Right lung (tissue), 5 donors: Measurements from ENCODE around the gene L3MBTL2. TPM values are rescaled to one million over a fixed set of nuclear protein-coding genes. Genes with fewer than 3 reads are reported as not detected.
"Not testable (repeated sequence)": the region's sequence is repeated elsewhere in the genome, so short reads cannot be mapped to it uniquely, and the experiment has no call there.

Experiments
- DNase-seq, 2 donors: peaks; one replicate each; pipeline ENCODE4 v3.0.0-alpha.2; 2013
- polyA plus RNA-seq, 5 donors: library from polyadenylated mRNA; unstranded; fragments of 120-200 nt; gene quantifications; one replicate each; pipeline versions ENCODE4 v1.2.1 to v1.2.3, GENCODE V29; 2013; ENCODE audit warnings: inconsistent platforms in 1 of 5, low replicate concordance in 1 of 5; ENCODE audit not compliant: insufficient read length in 5 of 5, insufficient read depth in 1 of 5

The L3MBTL2 gene
- polyA plus RNA-seq, 5 donors, result 19.9 to 25.6 (median 23.9) TPM

GRCh38 chr22:41240377-41241132 is 35.4 kb downstream of the L3MBTL2 start, which contains the start of gene CHADL:
TSS of gene CHADL (minus strand) at chr22:41240931. CDS start at chr22:41240881, 50 bp downstream.
- no peak for DNase-seq

DNA sequence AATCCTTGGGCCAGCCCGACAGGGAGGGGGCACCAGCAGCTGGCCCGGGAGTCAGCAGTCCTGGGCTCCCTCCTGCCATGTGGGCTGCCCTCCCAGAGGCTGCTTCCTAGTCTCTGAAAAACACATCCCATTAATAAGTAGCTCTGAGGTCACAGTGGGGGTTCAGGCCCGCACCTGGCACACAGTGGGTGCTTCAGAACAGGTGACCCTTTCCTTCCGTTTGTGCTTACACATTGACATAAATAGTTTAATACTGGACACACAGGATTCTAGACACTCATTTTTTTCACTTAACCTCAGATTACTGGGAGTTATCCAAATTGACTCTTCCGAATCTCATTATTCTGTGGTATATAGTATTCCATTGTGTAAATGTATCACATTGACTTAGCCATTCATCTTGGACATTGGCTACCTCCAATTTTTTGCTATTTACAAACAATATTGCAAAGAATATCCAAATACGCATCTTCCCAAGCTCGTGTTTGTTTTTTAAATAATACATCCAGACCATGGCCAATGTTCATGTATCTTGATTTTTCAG is 36.1 kb downstream of the L3MBTL2 start:
- no peak for DNase-seq

DNA sequence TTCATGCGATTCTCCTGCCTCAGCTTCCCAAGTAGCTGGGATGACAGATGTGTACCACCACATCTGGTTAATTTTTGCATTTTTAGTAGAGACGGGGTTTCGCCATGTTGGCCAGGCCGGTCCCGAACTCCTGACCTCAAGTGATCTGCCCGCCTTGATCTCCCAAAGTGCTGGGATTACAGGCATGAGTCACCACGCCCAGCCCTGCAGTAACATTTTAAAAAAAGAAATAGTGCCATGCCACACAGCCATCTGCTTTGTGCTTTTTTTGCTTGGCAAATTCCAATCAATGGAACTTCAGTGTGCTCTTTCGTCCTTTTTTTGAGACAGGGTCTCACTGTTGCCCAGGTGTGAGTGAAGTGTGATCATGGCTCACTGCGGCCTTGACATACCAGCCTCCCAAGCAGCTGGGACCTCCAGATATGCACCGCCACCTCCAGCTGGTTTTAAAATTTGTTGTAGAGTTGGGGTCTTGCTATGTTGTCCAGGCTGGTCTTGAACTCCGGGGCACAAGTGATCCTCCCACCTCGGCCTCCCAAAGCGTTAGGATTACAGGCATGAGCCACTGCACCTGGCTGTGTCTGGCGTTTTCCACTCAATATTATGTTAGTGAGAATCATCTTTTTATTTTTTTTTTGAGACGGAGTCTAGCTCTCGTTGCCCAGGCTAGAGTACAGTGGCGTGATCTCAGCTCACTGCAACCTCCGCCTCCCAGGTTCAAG is 37.4 kb downstream of the L3MBTL2 start:
- DNase-seq, result no peak

DNA sequence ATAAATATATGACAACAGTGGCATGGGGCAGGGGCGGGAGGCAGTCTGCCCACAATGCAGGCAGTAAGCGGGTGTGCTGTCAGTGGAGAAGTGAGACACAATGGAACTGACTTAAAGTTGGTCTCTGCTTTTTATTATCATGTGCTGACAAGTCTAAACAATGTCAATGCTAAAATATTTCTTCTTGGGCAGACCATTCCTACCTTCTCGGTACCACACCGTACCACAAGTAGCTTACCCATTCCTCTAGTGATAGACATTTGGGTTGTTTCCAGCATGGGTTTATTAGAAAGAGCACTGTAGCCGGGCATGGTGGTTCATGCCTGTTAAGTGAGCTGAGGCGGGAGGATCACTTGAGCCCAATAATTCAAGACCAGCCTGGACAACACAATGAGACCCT is 38.2 kb downstream of the L3MBTL2 start:
- no peak for DNase-seq

DNA sequence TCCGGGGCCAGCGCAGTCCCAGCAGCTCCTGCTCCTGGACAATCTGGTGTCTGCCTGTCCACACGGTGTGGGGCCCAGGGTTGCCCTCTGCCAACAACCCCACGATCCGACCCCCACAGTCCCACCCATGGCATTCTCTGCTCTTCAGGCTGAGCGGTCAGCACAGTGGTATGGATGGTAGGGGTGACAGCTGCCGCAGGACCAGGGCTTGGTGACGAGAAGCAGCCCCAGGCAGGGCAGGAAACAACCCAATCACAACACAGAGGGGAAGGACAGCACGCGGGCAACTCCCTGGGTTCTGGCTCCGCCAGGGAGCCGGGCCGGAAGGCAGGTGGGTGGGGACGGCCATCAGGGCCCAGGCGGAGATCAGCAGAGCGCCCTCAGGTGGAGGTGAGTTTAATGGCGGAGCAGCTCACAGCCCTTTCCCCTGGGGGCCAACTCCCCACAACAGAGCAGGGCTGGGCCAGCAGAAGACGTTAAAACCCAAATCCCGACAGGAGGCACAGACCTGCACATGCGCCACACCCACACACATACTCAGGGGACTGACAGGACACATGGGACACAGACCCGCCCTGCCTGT is 40.9 kb downstream of the L3MBTL2 start:
- no peak for DNase-seq

GRCh38 chr22:41247703-41248102 is 42.6 kb downstream of the L3MBTL2 start:
- DNase-seq, result no peak

DNA sequence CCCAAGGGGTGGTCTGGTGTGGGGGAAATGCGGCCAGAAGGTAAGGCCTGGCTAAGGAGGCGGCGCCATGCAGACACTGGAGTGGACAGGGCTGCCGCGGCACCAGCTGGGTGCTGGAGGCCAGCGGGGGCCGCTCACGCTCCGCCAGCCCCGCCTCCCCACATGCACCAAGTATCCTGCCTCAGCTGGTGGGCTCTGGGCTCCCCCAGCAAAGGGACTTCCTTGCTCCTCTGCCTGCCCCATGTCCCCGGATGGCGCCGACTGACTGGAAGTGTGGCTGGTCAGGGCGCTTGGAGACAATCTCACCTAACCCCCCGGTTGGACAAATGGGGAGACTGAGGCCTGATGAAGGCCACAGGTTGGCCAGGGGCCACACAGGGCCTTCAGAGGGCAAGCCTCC is 43.2 kb downstream of the L3MBTL2 start:
- DNase-seq, result no peak

DNA sequence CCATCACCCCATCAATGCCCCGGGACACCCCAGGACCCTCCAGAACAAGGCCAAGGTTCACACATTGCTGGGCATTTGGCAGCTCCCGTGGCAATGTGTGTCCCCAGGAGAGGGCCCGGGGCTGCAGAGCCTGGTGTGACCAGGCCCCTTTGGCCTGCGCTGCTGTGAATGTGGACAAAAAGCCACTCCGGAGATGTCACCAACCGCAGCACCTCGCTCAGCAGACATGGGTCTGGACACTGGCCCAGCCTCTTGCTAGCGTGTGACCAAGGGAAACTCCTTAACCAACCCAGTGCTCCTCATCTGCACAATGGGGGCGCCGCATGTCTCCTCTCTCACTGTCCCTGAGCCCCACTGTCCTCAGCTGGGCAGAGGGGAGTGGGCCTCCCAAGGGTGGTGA is 43.6 kb downstream of the L3MBTL2 start:
- no peak for DNase-seq

GRCh38 chr22:41249442-41249841 is 44.3 kb downstream of the L3MBTL2 start:
- DNase-seq, result no peak

DNA sequence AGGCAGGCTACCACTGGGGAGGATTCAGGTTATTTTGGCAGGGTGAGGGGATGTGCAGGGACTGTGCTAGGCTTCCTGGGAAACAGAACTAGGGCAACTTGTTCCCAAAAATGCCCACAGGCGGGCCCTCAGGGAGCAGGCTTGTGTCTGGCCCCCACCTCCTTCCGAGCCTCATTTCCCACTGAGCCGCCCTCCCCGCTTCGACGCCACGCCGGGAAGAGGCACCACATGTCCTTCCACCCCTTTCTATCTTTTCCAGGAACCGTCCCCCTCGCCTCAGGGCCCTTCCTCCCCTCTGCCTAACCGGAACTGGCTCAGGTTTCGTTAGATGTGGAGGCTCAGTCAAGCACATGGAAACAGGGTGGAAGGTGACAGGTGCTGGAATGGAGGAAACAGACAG is 45.0 kb downstream of the L3MBTL2 start:
- DNase-seq, result no peak

DNA sequence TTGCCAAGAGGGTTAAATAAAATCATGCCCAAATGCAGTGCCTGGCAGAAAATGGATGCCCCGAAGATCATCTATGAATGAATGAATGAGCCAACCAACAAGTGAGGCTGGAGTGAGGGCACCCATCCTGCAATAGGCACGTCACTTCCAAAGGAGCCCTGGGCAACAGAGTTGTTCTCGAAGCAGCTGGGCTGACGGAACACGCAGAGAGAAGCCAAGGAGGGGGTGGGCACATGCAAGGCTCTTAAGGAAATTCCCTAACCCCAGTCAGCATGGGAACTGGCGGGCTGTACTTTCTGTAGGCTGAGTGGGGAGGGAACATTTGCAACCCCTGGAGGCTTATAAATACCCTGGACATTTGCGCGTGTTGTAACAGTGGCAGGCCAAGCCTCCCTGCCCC is 47.3 kb downstream of the L3MBTL2 start:
- DNase-seq, result no peak

GRCh38 chr22:41254230-41254629 is 49.1 kb downstream of the L3MBTL2 start:
- DNase-seq, result no peak

- DNase-seq, result no peak
Measured at GRCh38 chr22:41256254-41257253, 51.4 kb downstream of the L3MBTL2 start.

DNA sequence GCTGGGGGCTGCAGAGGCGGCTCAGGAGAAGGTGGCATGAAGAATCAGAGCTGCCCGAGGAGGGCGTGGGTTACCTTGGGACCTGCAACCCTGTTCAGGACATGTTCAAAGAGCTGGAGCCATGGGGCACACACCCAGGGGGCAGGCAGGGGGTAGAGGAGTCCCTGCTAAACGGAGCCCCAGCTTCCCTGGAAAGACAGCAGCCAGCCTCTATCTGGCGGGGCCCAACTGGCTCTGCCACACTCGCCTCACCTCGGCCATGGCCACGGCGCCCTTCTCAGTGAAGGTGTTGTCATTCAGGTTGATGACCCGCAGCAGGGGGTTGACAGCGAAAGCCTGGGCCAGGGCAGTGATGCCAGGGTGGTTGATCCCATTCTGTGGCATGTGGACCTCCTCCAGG is 52.6 kb downstream of the L3MBTL2 start:
- DNase-seq, result no peak

GRCh38 chr22:41259756-41260155 is 54.6 kb downstream of the L3MBTL2 start:
- not testable (repeated sequence) for DNase-seq

DNA sequence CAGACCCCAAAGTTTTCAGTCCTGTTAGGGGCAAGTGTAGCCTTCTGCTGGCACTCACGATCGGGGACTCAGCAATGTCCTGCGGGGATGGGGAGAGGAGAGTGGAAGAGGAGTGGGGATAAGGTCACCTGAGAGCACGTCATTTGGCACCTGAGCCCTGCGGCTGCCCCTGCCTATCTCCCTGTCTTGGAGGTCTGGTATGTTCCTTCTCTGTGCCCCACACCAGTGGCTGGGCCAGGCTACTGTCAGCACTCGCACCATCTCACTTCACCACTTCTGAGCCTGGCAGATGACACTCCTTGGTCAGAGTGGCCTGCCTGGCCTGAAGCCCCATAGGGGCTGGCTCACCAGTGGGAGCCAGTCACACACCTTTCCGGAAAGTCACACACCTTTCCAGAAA is 55.8 kb downstream of the L3MBTL2 start:
- no peak for DNase-seq

GRCh38 chr22:41261541-41262249 is 56.6 kb downstream of the L3MBTL2 start:
- no peak for DNase-seq

GRCh38 chr22:41262250-41262765 is 57.2 kb downstream of the L3MBTL2 start:
- no peak for DNase-seq

GRCh38 chr22:41263704-41264103 is 58.6 kb downstream of the L3MBTL2 start:
- DNase-seq, result no peak

GRCh38 chr22:41264408-41264941 is 59.4 kb downstream of the L3MBTL2 start:
- no peak for DNase-seq
